ENCODE data around the gene UCK2.
A peak's percentile ranks its signal among the peaks of the same experiment; 100 is the strongest.

UCK2 gene

GRCh38 chr1:165903672-165904071, 76.3 kb downstream of the UCK2 start:
- DNase-seq: no peak

GRCh38 chr1:165904948-165905347, 77.5 kb downstream of the UCK2 start:
- DNase-seq: no peak

GRCh38 chr1:165905853-165906252, 78.4 kb downstream of the UCK2 start:
- no peak for DNase-seq

GRCh38 chr1:165907256-165907857, 79.9 kb downstream of the UCK2 start:
- no peak for DNase-seq

- no peak for DNase-seq
These were observed 83.5 kb downstream of the UCK2 start for GRCh38 chr1:165910764-165911421.

GRCh38 chr1:165911609-165912281, 84.3 kb downstream of the UCK2 start:
- DNase-seq: no peak

- no peak for DNase-seq
These were observed 85.2 kb downstream of the UCK2 start for GRCh38 chr1:165912638-165913037.

GRCh38 chr1:165914136-165914798, 86.9 kb downstream of the UCK2 start:
- peak; percentile 68 for DNase-seq

- no peak for DNase-seq
These were observed 88.1 kb downstream of the UCK2 start for GRCh38 chr1:165915480-165915879.

- DNase-seq: no peak
These were observed 88.5 kb downstream of the UCK2 start for GRCh38 chr1:165915932-165916348.

GRCh38 chr1:165917166-165917565, 89.8 kb downstream of the UCK2 start:
- DNase-seq: no peak

- no peak for DNase-seq
These were observed 96.7 kb downstream of the UCK2 start for GRCh38 chr1:165924117-165924516.

- no peak for DNase-seq
These were observed 98.2 kb downstream of the UCK2 start for GRCh38 chr1:165925498-165926079.

GRCh38 chr1:165927169-165927568, 99.8 kb downstream of the UCK2 start:
- no peak for DNase-seq

- peak; percentile 49 for DNase-seq
These were observed 100.8 kb downstream of the UCK2 start for GRCh38 chr1:165928075-165928731.

GRCh38 chr1:165930961-165931360, 103.5 kb downstream of the UCK2 start:
- DNase-seq: no peak

- no peak for DNase-seq
These were observed 106.2 kb downstream of the UCK2 start for GRCh38 chr1:165933446-165934170.

GRCh38 chr1:165936542-165936941, 109.1 kb downstream of the UCK2 start:
- no peak for DNase-seq

GRCh38 chr1:165937829-165938228, 110.4 kb downstream of the UCK2 start:
- no peak for DNase-seq

GRCh38 chr1:165938844-165939243, 111.4 kb downstream of the UCK2 start:
- DNase-seq: no peak

GRCh38 chr1:165941531-165941930, 114.1 kb downstream of the UCK2 start:
- DNase-seq: no peak

- no peak for DNase-seq
These were observed 114.6 kb downstream of the UCK2 start for GRCh38 chr1:165942062-165942461.

Measured in CD4-positive, alpha-beta T cell treated with Interleukin-17A for 4 hours (primary cell).